Measurements from ENCODE around the gene SLC66A1. TPM values are rescaled to one million over a fixed set of nuclear protein-coding genes. Genes with fewer than 3 reads are reported as not detected.

Gene SLC66A1
- total RNA-seq, 1 donor from 2014 or later, result 22.6 TPM

DNA sequence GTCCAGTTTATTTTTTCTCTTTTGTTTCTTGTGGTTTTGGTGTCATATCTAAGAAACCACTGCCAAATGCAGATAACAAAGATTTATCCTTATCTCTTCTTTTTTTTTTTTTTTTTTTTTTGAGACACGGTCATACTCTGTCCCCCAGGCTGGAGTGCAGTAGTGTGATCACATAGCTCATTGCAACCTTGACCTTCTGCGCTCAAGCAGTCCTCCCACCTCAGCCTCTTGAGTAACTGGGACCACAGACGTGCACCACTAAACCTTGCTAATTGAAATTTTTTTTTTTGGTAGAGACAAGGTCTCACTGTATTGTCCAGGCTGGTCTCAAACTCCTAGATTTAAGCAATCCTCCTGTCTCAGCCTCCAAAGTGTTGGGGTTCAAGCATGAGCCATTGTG, 8.9 kb downstream of the SLC66A1 start:
- Mint-ChIP-seq H3K27me3 (ENCODE audit: unreplicated experiment) (peaks cover 7% of the 10 kb centered on the region), H3K36me3 (ENCODE audit: low read depth, unreplicated experiment) (peaks cover 29% of the 10 kb centered on the region), H3K9me3 (ENCODE audit: unreplicated experiment) (no peaks in the 10 kb centered on the region), H3K27ac (ENCODE audit: unreplicated experiment) (no peak overlapping the region), H3K4me3 (ENCODE audit: unreplicated experiment) (no peak overlapping the region), H3K4me1 (ENCODE audit: unreplicated experiment) (peaks cover 7% of the 10 kb centered on the region)
- no peak for DNase-seq (ENCODE audit: low spot score)
- TF ChIP-seq, protein P1, sequence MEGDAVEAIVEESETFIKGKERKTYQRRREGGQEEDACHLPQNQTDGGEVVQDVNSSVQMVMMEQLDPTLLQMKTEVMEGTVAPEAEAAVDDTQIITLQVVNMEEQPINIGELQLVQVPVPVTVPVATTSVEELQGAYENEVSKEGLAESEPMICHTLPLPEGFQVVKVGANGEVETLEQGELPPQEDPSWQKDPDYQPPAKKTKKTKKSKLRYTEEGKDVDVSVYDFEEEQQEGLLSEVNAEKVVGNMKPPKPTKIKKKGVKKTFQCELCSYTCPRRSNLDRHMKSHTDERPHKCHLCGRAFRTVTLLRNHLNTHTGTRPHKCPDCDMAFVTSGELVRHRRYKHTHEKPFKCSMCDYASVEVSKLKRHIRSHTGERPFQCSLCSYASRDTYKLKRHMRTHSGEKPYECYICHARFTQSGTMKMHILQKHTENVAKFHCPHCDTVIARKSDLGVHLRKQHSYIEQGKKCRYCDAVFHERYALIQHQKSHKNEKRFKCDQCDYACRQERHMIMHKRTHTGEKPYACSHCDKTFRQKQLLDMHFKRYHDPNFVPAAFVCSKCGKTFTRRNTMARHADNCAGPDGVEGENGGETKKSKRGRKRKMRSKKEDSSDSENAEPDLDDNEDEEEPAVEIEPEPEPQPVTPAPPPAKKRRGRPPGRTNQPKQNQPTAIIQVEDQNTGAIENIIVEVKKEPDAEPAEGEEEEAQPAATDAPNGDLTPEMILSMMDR (IDR thresholded peaks at IDR 0.05; ENCODE audit: unreplicated experiment), result no peak

DNA sequence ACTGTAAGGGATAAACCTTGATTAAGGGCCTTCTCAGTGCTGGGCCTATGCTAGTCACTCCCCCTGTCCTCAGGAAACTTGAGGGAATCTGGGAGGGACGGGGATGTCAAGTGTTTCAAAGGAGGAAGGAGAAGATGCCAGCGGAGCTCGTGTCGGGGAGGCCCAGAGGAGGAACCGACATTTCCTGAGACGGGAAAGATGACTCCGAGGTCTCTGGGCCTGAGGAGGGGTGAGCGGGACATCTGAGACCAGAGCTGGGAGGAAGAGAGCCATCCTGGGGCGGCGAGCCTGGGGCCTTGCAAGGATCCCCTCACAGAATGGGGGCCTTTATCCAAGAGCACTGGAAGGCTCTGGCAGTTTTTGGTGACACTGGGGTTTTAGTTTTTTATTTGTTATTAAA, 10.4 kb downstream of the SLC66A1 start:
- Mint-ChIP-seq H3K4me3 (ENCODE audit: unreplicated experiment) (no peak overlapping the region), H3K27me3 (ENCODE audit: unreplicated experiment) (peaks cover 8% of the 10 kb centered on the region)

DNA sequence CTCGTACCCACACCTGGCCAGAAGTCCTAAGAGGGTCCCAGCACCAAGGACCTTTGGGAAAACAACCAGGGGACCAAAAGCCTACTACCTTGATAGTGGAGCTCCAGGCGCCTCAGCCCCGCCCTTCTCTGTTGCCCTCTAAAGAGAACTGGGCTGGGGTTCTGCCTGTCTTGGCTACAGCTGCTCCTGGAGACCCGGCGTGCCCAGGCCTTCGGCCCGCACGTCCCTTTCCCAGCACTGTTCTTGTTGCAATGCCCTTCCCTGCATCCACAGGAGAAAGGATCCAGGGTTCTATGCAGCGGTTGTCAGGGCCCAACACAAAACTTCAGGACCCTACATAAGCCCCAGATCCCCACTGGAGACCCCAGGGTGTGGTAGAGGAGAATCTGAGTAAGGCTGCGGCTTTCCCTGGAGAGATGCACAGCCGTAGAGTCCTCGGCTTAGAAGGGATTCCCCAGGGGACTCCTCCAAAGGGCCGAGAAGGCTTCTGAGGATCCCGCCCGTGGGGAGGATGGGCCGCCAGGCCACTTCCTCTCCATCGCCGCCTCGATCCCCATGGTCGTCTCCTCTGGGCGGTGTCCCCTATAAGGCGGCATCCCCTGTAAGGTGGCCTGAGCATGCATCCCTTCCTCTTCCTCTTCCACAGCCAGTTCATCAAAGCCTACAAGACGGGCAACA, 12.0 kb downstream of the SLC66A1 start:
- peaks cover 6% of the 10 kb centered on the region for H3K27me3 Mint-ChIP-seq (ENCODE audit: unreplicated experiment)
- no peak overlapping the region for H3K27ac Mint-ChIP-seq (ENCODE audit: unreplicated experiment)
- H3K4me1 Mint-ChIP-seq (ENCODE audit: unreplicated experiment), result no peaks in the 10 kb centered on the region
- no peaks in the 10 kb centered on the region for H3K9me3 Mint-ChIP-seq (ENCODE audit: unreplicated experiment)
- DNase-seq (ENCODE audit: low spot score), result no peak
- TF ChIP-seq, protein P1 (IDR thresholded peaks at IDR 0.05; ENCODE audit: unreplicated experiment), result no peak
- H3K4me3 Mint-ChIP-seq (ENCODE audit: unreplicated experiment), result no peak overlapping the region
- H3K36me3 Mint-ChIP-seq (ENCODE audit: low read depth, unreplicated experiment), result peaks cover 24% of the 10 kb centered on the region

More for the DNA sequence above, 10.4 kb downstream of the SLC66A1 start:
- Mint-ChIP-seq H3K4me1 (ENCODE audit: unreplicated experiment) (no peaks in the 10 kb centered on the region), H3K9me3 (ENCODE audit: unreplicated experiment) (no peaks in the 10 kb centered on the region), H3K27ac (ENCODE audit: unreplicated experiment) (no peak overlapping the region), H3K36me3 (ENCODE audit: low read depth, unreplicated experiment) (peaks cover 29% of the 10 kb centered on the region)
- DNase-seq (ENCODE audit: low spot score), result no peak
- TF ChIP-seq, protein P1 (IDR thresholded peaks at IDR 0.05; ENCODE audit: unreplicated experiment), result no peak

DNA sequence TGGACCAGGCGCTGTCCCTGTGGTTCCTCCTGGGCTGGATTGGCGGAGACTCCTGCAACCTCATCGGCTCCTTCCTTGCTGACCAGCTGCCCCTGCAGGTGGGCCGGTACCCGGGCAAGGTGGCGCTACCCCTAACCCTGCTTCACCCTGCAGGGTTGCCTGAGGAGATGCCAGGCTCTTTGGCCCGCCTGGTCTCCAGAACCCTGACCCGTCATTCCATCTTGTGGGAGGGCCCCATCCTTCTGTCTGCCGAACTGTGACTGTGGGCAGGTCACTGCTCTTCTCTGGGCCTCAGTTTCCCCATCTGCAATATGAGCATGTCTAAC, 12.5 kb downstream of the SLC66A1 start:
- no peak overlapping the region for H3K4me3 Mint-ChIP-seq (ENCODE audit: unreplicated experiment)
- no peak for DNase-seq (ENCODE audit: low spot score)
- H3K4me1 Mint-ChIP-seq (ENCODE audit: unreplicated experiment), result no peaks in the 10 kb centered on the region
- TF ChIP-seq, protein P1 (IDR thresholded peaks at IDR 0.05; ENCODE audit: unreplicated experiment), result no peak
- peaks cover 6% of the 10 kb centered on the region for H3K27me3 Mint-ChIP-seq (ENCODE audit: unreplicated experiment)
- no peaks in the 10 kb centered on the region for H3K9me3 Mint-ChIP-seq (ENCODE audit: unreplicated experiment)
- H3K27ac Mint-ChIP-seq (ENCODE audit: unreplicated experiment), result no peak overlapping the region
- peaks cover 23% of the 10 kb centered on the region for H3K36me3 Mint-ChIP-seq (ENCODE audit: low read depth, unreplicated experiment)

DNA sequence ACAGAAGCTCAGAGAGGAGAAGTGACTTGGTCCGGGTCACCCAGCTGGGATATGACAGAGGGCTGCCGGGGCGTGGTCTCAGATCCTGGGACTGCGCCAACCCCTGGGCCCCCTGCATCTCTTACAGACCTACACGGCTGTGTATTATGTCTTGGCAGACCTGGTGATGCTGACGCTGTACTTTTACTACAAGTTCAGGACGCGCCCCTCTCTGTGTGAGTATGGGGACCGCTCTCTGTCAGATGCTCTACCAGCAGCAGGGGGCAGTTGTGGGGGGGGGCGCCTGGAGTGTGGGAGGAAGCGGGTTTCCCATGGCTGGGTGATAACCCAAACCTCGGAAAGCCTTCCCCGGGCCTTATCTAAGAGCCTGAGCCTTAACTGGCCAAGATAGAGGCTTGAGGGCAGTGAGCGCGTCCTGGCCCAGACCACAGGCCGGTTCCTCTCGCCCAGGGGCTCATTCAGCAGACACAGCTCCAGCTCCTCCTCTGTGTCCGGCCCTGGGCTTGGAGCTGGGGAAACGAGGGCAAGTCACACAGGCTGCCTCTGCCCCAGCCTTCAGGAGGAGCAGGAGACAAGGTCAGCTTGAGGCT, 13.3 kb downstream of the SLC66A1 start:
- no peak for DNase-seq (ENCODE audit: low spot score)
- Mint-ChIP-seq H3K4me1 (ENCODE audit: unreplicated experiment) (no peaks in the 10 kb centered on the region), H3K27me3 (ENCODE audit: unreplicated experiment) (peaks cover 6% of the 10 kb centered on the region), H3K9me3 (ENCODE audit: unreplicated experiment) (no peaks in the 10 kb centered on the region), H3K27ac (ENCODE audit: unreplicated experiment) (no peak overlapping the region), H3K4me3 (ENCODE audit: unreplicated experiment) (no peak overlapping the region), H3K36me3 (ENCODE audit: low read depth, unreplicated experiment) (peaks cover 24% of the 10 kb centered on the region)
- TF ChIP-seq, protein P1 (IDR thresholded peaks at IDR 0.05; ENCODE audit: unreplicated experiment), result no peak
